Testis (tissue), 2 donors: ENCODE results near the gene SLC9A9.

Source experiments
- CTCF ChIP-seq, 3 experiments: fragments of 450-650 bp in 2 of 3; fragments of 200-600 bp in 1 of 3; sonication (generic) in 1 of 3; IDR thresholded peaks; one replicate each; pipeline ENCODE4 v1.5.1; 2016 to 2019; ENCODE audit warnings: antibody characterized with exemption in 3 of 3, mild to moderate bottlenecking in 2 of 3, moderate library complexity in 1 of 3
- POLR2A ChIP-seq: fragments of 450-650 bp; IDR thresholded peaks from one replicate; pipeline ENCODE4 v1.6.1; 2017; ENCODE audit warnings: antibody characterized with exemption, mild to moderate bottlenecking, moderate library complexity

- TF ChIP-seq POLR2A (no peak), CTCF (IDR thresholded peaks at IDR 0.05) (no peak)
Measured at GRCh38 chr3:143427631-143428030, 420.6 kb downstream of the SLC9A9 start.
